Activated CD4-positive, alpha-beta T cell treated with anti-CD3 and anti-CD28 coated beads for 4 hours (primary cell): ENCODE results near the gene GALR3.

Source experiments
- DNase-seq, 2 donors: peaks; one replicate each; pipeline ENCODE4 v3.0.0-alpha.2; 2020

Gene GALR3

GRCh38 chr22:37803639-37804351, 19.4 kb upstream of the GALR3 start:
- DNase-seq: no peak

- no peak for DNase-seq
These were observed 18.8 kb upstream of the GALR3 start for GRCh38 chr22:37804352-37804880.

DNA sequence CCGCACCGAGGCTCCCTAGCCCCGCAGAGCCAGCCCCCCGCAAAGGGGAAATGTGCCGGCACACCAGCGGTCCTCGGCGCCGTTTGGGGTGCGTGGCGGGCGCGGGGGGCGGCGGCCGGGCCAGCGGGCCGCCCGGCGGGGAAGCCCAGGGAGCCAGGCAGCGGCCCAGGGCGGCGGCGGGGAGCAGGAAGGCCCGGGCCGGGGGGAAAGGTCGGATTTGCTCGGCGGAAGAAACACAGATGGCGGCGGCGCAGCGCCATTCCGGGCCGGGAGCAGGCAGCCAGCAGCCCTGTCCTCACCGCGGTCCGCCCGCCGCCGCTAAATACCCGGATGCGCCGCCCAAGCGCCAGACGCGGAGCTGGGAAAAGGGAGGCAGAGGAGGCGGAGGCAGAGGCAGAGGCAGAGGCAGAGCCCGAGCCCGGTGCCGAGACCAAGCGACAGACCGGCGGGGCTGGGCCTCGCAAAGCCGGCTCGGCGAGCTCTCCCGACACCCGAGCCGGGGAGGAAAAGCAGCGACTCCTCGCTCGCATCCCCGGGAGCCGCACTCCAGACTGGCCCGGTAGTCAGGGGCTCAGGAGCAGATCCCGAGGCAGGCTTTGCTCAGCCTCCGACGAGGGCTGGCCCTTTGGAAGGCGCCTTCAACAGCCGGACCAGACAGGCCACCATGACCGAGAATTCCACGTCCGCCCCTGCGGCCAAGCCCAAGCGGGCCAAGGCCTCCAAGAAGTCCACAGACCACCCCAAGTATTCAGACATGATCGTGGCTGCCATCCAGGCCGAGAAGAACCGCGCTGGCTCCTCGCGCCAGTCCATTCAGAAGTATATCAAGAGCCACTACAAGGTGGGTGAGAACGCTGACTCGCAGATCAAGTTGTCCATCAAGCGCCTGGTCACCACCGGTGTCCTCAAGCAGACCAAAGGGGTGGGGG, 18.0 kb upstream of the GALR3 start:
- peak; percentile 59 to 60 for DNase-seq

DNA sequence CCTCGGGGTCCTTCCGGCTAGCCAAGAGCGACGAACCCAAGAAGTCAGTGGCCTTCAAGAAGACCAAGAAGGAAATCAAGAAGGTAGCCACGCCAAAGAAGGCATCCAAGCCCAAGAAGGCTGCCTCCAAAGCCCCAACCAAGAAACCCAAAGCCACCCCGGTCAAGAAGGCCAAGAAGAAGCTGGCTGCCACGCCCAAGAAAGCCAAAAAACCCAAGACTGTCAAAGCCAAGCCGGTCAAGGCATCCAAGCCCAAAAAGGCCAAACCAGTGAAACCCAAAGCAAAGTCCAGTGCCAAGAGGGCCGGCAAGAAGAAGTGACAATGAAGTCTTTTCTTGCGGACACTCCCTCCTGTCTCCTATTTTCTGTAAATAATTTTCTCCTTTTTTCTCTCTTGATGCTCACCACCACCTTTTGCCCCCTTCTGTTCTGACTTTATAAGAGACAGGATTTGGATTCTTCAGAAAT, 17.3 kb upstream of the GALR3 start:
- no peak for DNase-seq

GRCh38 chr22:37806409-37807333, 16.5 kb upstream of the GALR3 start:
- no peak for DNase-seq

GRCh38 chr22:37807410-37808293, 15.5 kb upstream of the GALR3 start, which contains the start of gene GCAT:
Gene GCAT (plus strand): TSS chr22:37807934. CDS start chr22:37807968, 34 bp downstream.
- peak; percentile 81 to 83 for DNase-seq

DNA sequence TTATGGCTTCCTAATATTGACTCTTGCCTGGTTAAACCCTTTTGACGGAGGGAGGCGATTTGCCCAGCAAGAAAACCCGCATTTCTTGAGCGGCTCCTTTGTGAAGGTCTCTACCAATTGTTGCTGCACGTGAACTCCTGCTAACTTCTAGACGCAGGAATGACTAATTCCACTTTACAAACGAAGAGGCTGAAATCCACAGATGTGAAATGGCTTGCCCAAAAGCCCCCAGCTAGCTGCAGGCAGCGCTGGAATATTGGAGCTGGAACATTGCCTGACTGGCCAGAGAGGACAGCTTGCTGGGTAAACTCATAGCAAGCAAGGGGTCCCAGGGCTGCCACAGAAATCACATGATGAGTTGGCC, 14.9 kb upstream of the GALR3 start:
- no peak for DNase-seq

- DNase-seq: no peak
These were observed 13.4 kb upstream of the GALR3 start for GRCh38 chr22:37809672-37810333.

DNA sequence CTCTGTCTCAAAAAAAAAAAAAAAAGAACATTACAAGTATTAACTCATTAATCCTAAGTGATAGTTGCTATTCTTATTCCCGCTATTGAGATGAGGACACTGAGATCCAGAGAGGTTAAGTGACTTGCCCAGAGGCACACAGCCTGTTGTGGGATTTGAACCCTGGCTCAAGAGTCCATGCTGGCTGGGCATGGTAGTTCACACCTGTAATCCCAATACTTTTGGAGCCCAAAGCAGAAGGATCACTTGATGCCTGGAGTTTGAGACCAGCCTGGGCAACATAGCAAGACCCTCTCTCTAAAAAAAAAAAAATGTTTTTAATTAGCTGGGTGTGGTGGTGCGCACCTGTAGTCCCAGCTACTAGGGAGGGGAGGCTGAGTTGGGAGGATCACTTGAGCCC, 11.3 kb upstream of the GALR3 start:
- DNase-seq: no peak

GRCh38 chr22:37812869-37813678, 10.1 kb upstream of the GALR3 start:
- no peak for DNase-seq

GRCh38 chr22:37815593-37815992, 7.6 kb upstream of the GALR3 start:
- DNase-seq: no peak

GRCh38 chr22:37816543-37817180, 6.5 kb upstream of the GALR3 start:
- DNase-seq: no peak

GRCh38 chr22:37817705-37818408, 5.3 kb upstream of the GALR3 start:
- DNase-seq: peak; percentile 72 to 86

- DNase-seq: peak; percentile 58 to 67
These were observed 4.6 kb upstream of the GALR3 start for GRCh38 chr22:37818409-37819104.

GRCh38 chr22:37819105-37819433, 4.1 kb upstream of the GALR3 start:
- no peak for DNase-seq

DNA sequence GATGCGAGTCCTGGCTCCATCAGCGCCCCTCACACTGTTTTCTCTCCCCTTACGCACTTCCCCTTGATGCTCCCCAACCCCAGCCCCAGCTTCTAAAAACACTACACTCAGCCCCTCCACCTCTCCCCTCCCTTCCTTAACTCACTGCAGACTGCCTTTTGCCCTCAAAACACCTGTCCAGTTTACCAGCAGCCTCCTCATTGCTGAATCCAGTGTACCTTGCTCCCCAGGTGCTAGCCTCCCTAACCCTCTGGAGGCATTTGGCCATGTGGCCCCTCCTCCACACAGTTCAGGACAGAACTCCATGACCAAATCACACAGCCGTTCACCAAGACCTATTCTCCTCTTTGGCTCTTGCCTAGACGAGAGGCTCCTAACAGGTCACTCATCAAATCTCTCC, 2.8 kb upstream of the GALR3 start:
- DNase-seq: no peak

DNA sequence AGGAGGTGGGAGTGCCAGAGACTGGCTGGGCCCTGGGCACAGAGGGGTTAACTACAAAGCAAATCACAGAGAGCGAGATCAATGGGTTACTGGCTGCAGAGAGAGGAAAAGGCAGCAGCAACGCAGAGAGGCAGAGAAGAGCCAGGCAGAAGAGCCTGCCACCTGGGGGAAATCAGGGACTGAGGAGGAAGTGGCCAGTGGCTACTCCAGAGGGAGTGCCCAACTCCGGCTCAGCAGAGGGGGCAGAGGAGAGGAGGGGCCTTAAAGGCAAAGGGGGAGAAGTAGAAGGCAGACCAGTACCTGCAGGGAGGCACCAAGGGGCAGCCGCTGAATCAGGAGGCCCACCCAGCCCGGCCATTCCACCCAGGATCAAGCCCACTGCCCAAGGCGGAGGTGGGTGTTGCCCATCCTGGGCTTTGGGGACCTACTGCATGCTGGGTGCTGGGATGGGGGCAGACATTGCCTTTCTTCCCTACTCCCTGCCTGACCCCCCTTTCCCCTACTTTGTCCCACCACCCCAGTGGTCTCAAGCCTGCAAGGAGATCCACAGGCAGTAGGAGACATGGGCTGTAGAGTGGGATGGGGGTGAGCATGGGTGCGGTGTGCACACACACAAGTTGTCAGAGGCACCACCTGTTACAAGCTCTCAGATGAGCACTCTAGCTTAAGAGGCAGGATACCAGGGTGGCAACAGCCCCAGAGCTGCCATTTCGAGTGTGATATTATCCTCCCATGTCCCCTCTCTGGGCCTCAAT, 926 bp upstream of the GALR3 start:
- no peak for DNase-seq
